HepG2 (cell line): ENCODE results near the gene MVP. TPM values are rescaled to one million over a fixed set of nuclear protein-coding genes. Genes with fewer than 3 reads are reported as not detected.
A peak's percentile ranks its signal among the peaks of the same experiment; 100 is the strongest.

Source experiments
- EEA1 ChIP-seq: sonication (generic); formaldehyde crosslinking; IDR thresholded peaks from 2 replicates; pipeline ENCODE4 v1.5.1; 2020; ENCODE audit warnings: mild to moderate bottlenecking, missing genetic modification reagents, borderline replicate concordance
- FLYWCH1 ChIP-seq: sonication (generic); formaldehyde crosslinking; IDR thresholded peaks from 2 replicates; pipeline ENCODE4 v1.8.1; 2023; ENCODE audit warnings: mild to moderate bottlenecking, missing genetic modification reagents
- JDP2 ChIP-seq: sonication (generic); formaldehyde crosslinking; IDR thresholded peaks from 2 replicates; pipeline ENCODE4 v1.8.1; 2022; ENCODE audit warnings: missing genetic modification reagents, borderline replicate concordance
- KLF6 ChIP-seq: IDR thresholded peaks from 2 replicates; pipeline ENCODE4 v1.8.0; 2016; ENCODE audit warnings: missing biosample characterization, missing genetic modification reagents
- MED1 ChIP-seq: sonication (generic); formaldehyde crosslinking; IDR thresholded peaks from 2 replicates; pipeline ENCODE4 v1.4.0; 2020; ENCODE audit warnings: missing genetic modification reagents
- NCOA5 ChIP-seq: sonication (generic); formaldehyde crosslinking; IDR thresholded peaks from 2 replicates; pipeline ENCODE4 v1.4.0; 2020; ENCODE audit warnings: missing genetic modification reagents
- REPIN1 ChIP-seq: sonication (generic); formaldehyde crosslinking; IDR thresholded peaks from 2 replicates; pipeline ENCODE4 v1.8.0; 2022; ENCODE audit warnings: missing genetic modification reagents, low read depth, mild to moderate bottlenecking, borderline replicate concordance
- RORA ChIP-seq: sonication (generic); formaldehyde crosslinking; IDR thresholded peaks from 2 replicates; pipeline ENCODE4 v1.5.0; 2020; ENCODE audit warnings: mild to moderate bottlenecking, missing genetic modification reagents, moderate library complexity
- SAP130 ChIP-seq: IDR thresholded peaks from 2 replicates; pipeline ENCODE4 v1.6.1; 2016; ENCODE audit warnings: low read depth
- THYN1 ChIP-seq: sonication (generic); formaldehyde crosslinking; IDR thresholded peaks from 2 replicates; pipeline ENCODE4 v1.8.1; 2023; ENCODE audit warnings: low read depth, mild to moderate bottlenecking, moderate library complexity, missing genetic modification reagents, borderline replicate concordance
- ZMYM3 ChIP-seq: sonication (generic); formaldehyde crosslinking; IDR thresholded peaks from 2 replicates; pipeline ENCODE4 v1.5.1; 2020; ENCODE audit warnings: mild to moderate bottlenecking, missing genetic modification reagents
- ZNF331 ChIP-seq: sonication (generic); formaldehyde crosslinking; IDR thresholded peaks from 2 replicates; pipeline ENCODE4 v1.4.0; 2020; ENCODE audit warnings: missing genetic modification reagents
- ZNF337 ChIP-seq: sonication (generic); formaldehyde crosslinking; IDR thresholded peaks from 2 replicates; pipeline ENCODE4 v1.5.1; 2020; ENCODE audit warnings: missing genetic modification reagents, low read depth, mild to moderate bottlenecking, borderline replicate concordance
- ZNF75D ChIP-seq: sonication (generic); formaldehyde crosslinking; IDR thresholded peaks from 2 replicates; pipeline ENCODE4 v1.8.1; 2023; ENCODE audit warnings: missing genetic modification reagents, mild to moderate bottlenecking, borderline replicate concordance
- polyA plus RNA-seq, 8 experiments: library from polyadenylated mRNA; depleted of rRNA in 3 of 8; stranded (reverse) in 7 of 8; unstranded in 1 of 8; fragments of >200 nt; fragmentation: Illumina TruSeq in 4 of 8; extraction: Trizol in 4 of 8; gene quantifications; 2 replicates each; pipeline versions ENCODE4 v1.2.1 to v1.2.3, GENCODE V29; 2011 to 2016; ENCODE audit warnings: low read depth in 4 of 8, missing spikeins in 1 of 8, mixed read lengths in 1 of 8; ENCODE audit not compliant: insufficient read depth in 1 of 8
- total RNA-seq, 5 experiments: library from RNA; depleted of rRNA; stranded (reverse); fragments of >200 nt; fragmentation: Illumina TruSeq; extraction: Trizol; gene quantifications; 2 replicates each; pipeline ENCODE4 v1.2.3, GENCODE V29; 2016; ENCODE audit warnings: low read depth in 1 of 5
- TF ChIP-seq, protein P1 (sequence below): sonication (generic); formaldehyde crosslinking; IDR thresholded peaks from 2 replicates; pipeline ENCODE4 v1.5.1; 2020; ENCODE audit warnings: mild to moderate bottlenecking, missing genetic modification reagents, moderate library complexity
- TF ChIP-seq, protein P2 (sequence below): sonication (generic); formaldehyde crosslinking; IDR thresholded peaks from 2 replicates; pipeline ENCODE4 v1.8.0; 2022; ENCODE audit warnings: mild to moderate bottlenecking, missing genetic modification reagents; ENCODE audit not compliant: insufficient replicate concordance
- TF ChIP-seq, protein P3 (sequence below): sonication (generic); formaldehyde crosslinking; IDR thresholded peaks from 2 replicates; pipeline ENCODE4 v1.4.0; 2020; ENCODE audit warnings: missing genetic modification reagents
- TF ChIP-seq, protein P4 (sequence below): sonication (generic); formaldehyde crosslinking; IDR thresholded peaks from 2 replicates; pipeline ENCODE4 v1.5.1; 2020; ENCODE audit warnings: missing genetic modification reagents, mild to moderate bottlenecking, borderline replicate concordance
- TF ChIP-seq, protein P5 (sequence below): sonication (generic); formaldehyde crosslinking; IDR thresholded peaks from 2 replicates; pipeline ENCODE4 v1.4.0; 2020; ENCODE audit warnings: missing genetic modification reagents, borderline replicate concordance

Gene MVP
- total and polyA plus RNA-seq, 2 of the 13 experiments (the other 11 are each of a cell fraction or from before 2014, with no cell fraction given), result 22.9 to 43.5 TPM

DNA sequence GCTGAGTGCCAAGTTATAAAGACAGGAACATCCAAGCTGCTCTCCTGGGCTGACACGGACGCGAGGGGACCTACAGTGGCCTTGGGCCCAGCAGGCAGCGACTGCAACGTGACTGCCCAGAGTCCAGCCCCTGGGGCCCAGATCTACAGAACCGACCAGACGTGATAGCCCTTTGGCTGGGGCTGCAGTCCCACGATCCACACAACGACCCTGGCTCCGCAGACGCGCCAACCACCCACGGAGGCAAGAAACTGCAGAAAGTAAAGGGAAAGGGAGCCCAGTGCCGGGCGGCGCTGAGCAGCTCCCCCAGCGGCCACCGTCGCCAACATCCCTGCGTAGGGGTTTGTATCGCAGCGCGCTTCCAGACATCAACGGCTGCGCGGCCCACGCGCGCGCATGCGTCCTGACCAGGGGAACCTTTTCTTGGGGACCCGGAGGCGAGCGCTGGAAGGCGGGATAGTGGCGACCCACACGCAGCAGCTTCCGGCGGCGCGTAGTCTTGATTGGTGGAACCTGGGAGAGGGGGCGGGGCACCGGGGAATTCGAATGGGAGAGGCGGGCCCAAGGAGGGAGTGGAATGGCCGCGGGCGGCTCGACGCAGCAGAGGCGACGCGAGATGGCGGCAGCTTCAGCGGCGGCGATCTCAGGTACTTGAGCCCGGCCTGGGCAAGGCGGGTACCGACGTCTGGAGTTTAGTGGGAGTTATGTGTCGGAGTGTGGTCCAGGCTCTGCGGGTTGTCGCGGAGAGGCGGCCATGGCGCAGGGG, 29.9 kb upstream of the MVP start, which contains the start of gene KIF22 (continued):
- TF ChIP-seq, protein P1, sequence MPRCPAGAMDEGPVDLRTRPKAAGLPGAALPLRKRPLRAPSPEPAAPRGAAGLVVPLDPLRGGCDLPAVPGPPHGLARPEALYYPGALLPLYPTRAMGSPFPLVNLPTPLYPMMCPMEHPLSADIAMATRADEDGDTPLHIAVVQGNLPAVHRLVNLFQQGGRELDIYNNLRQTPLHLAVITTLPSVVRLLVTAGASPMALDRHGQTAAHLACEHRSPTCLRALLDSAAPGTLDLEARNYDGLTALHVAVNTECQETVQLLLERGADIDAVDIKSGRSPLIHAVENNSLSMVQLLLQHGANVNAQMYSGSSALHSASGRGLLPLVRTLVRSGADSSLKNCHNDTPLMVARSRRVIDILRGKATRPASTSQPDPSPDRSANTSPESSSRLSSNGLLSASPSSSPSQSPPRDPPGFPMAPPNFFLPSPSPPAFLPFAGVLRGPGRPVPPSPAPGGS (CRISPR knock-in tag), result 0 out of 2 replicates have a peak, but pooled peaks have one; percentile 42
- TF ChIP-seq EEA1 (CRISPR knock-in tag) (no peak), KLF6 (CRISPR knock-in tag) (peak; percentile 74; the same call in 1 of the 2 replicates), ZNF331 (CRISPR knock-in tag) (peak; percentile 86; the same call in 1 of the 2 replicates), ZNF337 (CRISPR knock-in tag) (peak; percentile 97), ZNF75D (no peak), RORA (no peak), THYN1 (CRISPR knock-in tag) (no peak), ZMYM3 (CRISPR knock-in tag) (peak; percentile 89), MED1 (CRISPR knock-in tag) (peak; percentile 86), SAP130 (CRISPR knock-in tag) (peak; percentile 98), FLYWCH1 (CRISPR knock-in tag) (0 out of 2 replicates have a peak, but pooled peaks have one; percentile 15), JDP2 (CRISPR knock-in tag) (no peak), REPIN1 (CRISPR knock-in tag) (peak; percentile 96), NCOA5 (CRISPR knock-in tag) (no peak)
- TF ChIP-seq, protein P2, sequence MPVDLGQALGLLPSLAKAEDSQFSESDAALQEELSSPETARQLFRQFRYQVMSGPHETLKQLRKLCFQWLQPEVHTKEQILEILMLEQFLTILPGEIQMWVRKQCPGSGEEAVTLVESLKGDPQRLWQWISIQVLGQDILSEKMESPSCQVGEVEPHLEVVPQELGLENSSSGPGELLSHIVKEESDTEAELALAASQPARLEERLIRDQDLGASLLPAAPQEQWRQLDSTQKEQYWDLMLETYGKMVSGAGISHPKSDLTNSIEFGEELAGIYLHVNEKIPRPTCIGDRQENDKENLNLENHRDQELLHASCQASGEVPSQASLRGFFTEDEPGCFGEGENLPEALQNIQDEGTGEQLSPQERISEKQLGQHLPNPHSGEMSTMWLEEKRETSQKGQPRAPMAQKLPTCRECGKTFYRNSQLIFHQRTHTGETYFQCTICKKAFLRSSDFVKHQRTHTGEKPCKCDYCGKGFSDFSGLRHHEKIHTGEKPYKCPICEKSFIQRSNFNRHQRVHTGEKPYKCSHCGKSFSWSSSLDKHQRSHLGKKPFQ (CRISPR knock-in tag), result peak; percentile 40
- TF ChIP-seq, protein P3, sequence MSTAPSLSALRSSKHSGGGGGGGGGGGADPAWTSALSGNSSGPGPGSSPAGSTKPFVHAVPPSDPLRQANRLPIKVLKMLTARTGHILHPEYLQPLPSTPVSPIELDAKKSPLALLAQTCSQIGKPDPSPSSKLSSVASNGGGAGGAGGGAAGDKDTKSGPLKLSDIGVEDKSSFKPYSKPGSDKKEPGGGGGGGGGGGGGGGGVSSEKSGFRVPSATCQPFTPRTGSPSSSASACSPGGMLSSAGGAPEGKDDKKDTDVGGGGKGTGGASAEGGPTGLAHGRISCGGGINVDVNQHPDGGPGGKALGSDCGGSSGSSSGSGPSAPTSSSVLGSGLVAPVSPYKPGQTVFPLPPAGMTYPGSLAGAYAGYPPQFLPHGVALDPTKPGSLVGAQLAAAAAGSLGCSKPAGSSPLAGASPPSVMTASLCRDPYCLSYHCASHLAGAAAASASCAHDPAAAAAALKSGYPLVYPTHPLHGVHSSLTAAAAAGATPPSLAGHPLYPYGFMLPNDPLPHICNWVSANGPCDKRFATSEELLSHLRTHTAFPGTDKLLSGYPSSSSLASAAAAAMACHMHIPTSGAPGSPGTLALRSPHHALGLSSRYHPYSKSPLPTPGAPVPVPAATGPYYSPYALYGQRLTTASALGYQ, result no peak
- TF ChIP-seq, protein P4, sequence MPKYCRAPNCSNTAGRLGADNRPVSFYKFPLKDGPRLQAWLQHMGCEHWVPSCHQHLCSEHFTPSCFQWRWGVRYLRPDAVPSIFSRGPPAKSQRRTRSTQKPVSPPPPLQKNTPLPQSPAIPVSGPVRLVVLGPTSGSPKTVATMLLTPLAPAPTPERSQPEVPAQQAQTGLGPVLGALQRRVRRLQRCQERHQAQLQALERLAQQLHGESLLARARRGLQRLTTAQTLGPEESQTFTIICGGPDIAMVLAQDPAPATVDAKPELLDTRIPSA (CRISPR knock-in tag), result no peak; the same call in 1 of the 2 replicates
- TF ChIP-seq, protein P5, sequence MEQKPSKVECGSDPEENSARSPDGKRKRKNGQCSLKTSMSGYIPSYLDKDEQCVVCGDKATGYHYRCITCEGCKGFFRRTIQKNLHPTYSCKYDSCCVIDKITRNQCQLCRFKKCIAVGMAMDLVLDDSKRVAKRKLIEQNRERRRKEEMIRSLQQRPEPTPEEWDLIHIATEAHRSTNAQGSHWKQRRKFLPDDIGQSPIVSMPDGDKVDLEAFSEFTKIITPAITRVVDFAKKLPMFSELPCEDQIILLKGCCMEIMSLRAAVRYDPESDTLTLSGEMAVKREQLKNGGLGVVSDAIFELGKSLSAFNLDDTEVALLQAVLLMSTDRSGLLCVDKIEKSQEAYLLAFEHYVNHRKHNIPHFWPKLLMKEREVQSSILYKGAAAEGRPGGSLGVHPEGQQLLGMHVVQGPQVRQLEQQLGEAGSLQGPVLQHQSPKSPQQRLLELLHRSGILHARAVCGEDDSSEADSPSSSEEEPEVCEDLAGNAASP, result no peak; the same call in 1 of the 2 replicates
